PC-3 (cell line): ENCODE data around the gene LGALS16. TPM values are rescaled to one million over a fixed set of nuclear protein-coding genes. Genes with fewer than 3 reads are reported as not detected.

ENCODE experiments used
- ATAC-seq: fragments of 200-7000 bp; cut with Tn5 transposase; 2 replicates; pipeline ENCODE4 v1.9.1; 2020; ENCODE audit warnings: mild to moderate bottlenecking, moderate library complexity
- BruUV-seq: library from RNA; stranded (reverse); fragments of 400-500 nt; replicated peaks from 2 replicates; lab custom pipeline; 2021; lab: Mats Ljungman, UMichigan
- CTCF ChIA-PET: fragments of 300-600 bp; sonication (Branson Sonifier 250); formaldehyde crosslinking; loops from one replicate; lab custom pipeline; 2022; ENCODE audit warnings: antibody characterized with exemption; lab: Charles Lee
- POLR2A ChIA-PET: fragments of 300-600 bp; sonication (Branson Sonifier 250); formaldehyde crosslinking; loops from one replicate; lab custom pipeline; 2022; ENCODE audit warnings: antibody characterized with exemption; ENCODE audit not compliant: unreplicated experiment; lab: Charles Lee
- DNase-seq: peaks from one replicate; pipeline ENCODE4 v3.0.0-alpha.2; 2015
- H2AFZ ChIP-seq: fragments of 300-600 bp; sonication (generic); 2 replicates; pipeline ENCODE4 v1.6.0; 2016; ENCODE audit warnings: antibody characterized with exemption, low read length
- H3F3A ChIP-seq: fragments of 300-600 bp; sonication (generic); one replicate; pipeline ENCODE4 v1.6.0; 2017; ENCODE audit warnings: antibody characterized with exemption, low read length, control low read depth, mild to moderate bottlenecking; ENCODE audit not compliant: unreplicated experiment
- H3K27ac ChIP-seq: fragments of 300-600 bp; sonication (generic); 2 replicates; pipeline ENCODE4 v1.5.1; 2016; ENCODE audit warnings: mild to moderate bottlenecking, low read length
- H3K27me3 ChIP-seq: fragments of 300-600 bp; sonication (generic); 2 replicates; pipeline ENCODE4 v1.6.1; 2016; ENCODE audit warnings: low read length, mixed read lengths
- H3K36me3 ChIP-seq: fragments of 300-600 bp; sonication (generic); 2 replicates; pipeline ENCODE4 v1.6.1; 2016; ENCODE audit warnings: low read depth, mixed run types, low read length, mixed read lengths
- H3K4me1 ChIP-seq: fragments of 300-600 bp; sonication (generic); 2 replicates; pipeline ENCODE4 v1.5.1; 2016; ENCODE audit warnings: low read length; ENCODE audit not compliant: insufficient read depth
- H3K4me2 ChIP-seq: fragments of 300-600 bp; sonication (generic); 2 replicates; pipeline ENCODE4 v1.6.0; 2016; ENCODE audit warnings: low read length
- H3K4me3 ChIP-seq: fragments of 300-600 bp; sonication (generic); 2 replicates; pipeline ENCODE4 v1.5.1; 2016; ENCODE audit warnings: mild to moderate bottlenecking, low read length, mixed read lengths
- H3K79me2 ChIP-seq: fragments of 300-600 bp; sonication (generic); 2 replicates; pipeline ENCODE4 v1.6.1; 2017; ENCODE audit warnings: low read length, mixed read lengths
- H3K9ac ChIP-seq: fragments of 300-600 bp; sonication (generic); 2 replicates; pipeline ENCODE4 v1.6.0; 2016; ENCODE audit warnings: mild to moderate bottlenecking, low read length
- H3K9me2 ChIP-seq: fragments of 300-600 bp; sonication (generic); replicated peaks from 2 replicates; pipeline ENCODE4 v1.6.1; 2016; ENCODE audit warnings: mixed run types, low read length, mixed read lengths
- H3K9me3 ChIP-seq: fragments of 300-600 bp; sonication (generic); 2 replicates; pipeline ENCODE4 v1.6.1; 2016; ENCODE audit warnings: low read length, mixed read lengths
- H4K20me1 ChIP-seq: fragments of 300-600 bp; sonication (generic); 2 replicates; pipeline ENCODE4 v1.6.1; 2016; ENCODE audit warnings: low read length, mixed read lengths
- EZH2 ChIP-seq: fragments of 300-600 bp; sonication (generic); IDR thresholded peaks from one replicate; pipeline ENCODE4 v1.6.1; 2017; ENCODE audit warnings: antibody characterized with exemption, mild to moderate bottlenecking, low read length; ENCODE audit not compliant: unreplicated experiment
- EZH2phosphoT487 ChIP-seq: fragments of 300-600 bp; sonication (generic); IDR thresholded peaks from 2 replicates; pipeline ENCODE4 v1.6.1; 2018; ENCODE audit warnings: mild to moderate bottlenecking, antibody characterized with exemption, low read length, borderline replicate concordance
- intact Hi-C: fragments of 100-400 bp; cut with micrococcal nuclease; formaldehyde crosslinking; loops from 2 replicates; pipeline ENCODE4 v1.9.0; 2023
- total RNA-seq: library from RNA; depleted of rRNA; stranded (reverse); fragments of >200 nt; gene quantifications from 2 replicates; pipeline ENCODE4 v1.2.3, GENCODE V29; 2014
- TF ChIP-seq, protein P1 (sequence below): fragments of 300-600 bp; sonication (generic); conservative IDR thresholded peaks from 2 replicates; pipeline ENCODE4 v1.5.1; 2017; ENCODE audit warnings: antibody characterized with exemption, low read depth, mild to moderate bottlenecking, low read length

The LGALS16 gene
- total RNA-seq, 1 experiment from 2014 or later, result not detected

DNA sequence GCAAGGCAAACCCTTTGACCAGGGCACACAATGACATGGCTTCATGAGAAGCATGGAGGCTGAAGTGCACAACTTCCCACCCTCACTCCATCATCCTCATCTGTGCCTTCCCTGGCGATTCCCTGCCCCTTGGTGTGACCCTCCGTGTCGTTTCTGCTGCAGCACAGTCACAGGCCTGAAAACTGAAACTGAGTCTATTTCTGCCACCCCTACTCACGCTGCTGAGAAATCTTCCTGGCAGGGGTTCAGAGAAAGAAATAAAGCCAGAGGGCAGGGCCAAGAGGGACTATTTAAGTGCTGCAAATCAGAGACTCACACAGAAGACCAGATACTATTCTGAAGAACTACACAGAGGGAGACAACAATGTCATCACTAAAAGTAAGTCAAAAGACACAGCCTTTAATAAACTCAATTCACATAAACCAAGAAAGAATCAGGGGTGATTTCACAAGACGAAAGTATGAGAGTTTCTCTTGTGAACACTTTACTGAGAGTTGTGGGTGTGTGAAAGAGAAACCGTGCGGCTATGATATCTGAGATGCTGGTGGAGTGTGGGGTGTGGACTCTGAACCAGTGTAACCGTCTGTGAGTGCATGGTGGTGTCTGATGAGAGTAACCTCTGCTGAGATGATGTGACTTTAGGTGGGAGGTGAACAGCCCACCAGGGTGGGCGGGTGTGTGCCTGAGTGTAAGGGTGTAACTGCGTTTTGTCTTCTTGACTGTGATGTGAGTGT, 23.5 kb downstream of the LGALS16 start:
- ChIA-PET POLR2A (no interaction called here), CTCF (no interaction called here)
- no peak overlapping the region for H2AFZ ChIP-seq
- no peak overlapping the region for H3K27ac ChIP-seq
- peaks cover 13% of the 10 kb centered on the region for H3K4me1 ChIP-seq
- DNase-seq, result no peak
- no peaks in the 10 kb centered on the region for H4K20me1 ChIP-seq
- H3K27me3 ChIP-seq, result no peaks in the 10 kb centered on the region
- no peak for ATAC-seq
- no peak overlapping the region for H3K9ac ChIP-seq
- no peak overlapping the region for H3K4me3 ChIP-seq
- intact Hi-C loops, result no loop called here
- no peaks in the 10 kb centered on the region for H3K36me3 ChIP-seq
- H3F3A ChIP-seq, result no peaks in the 10 kb centered on the region
- no peak overlapping the region for H3K4me2 ChIP-seq
- TF ChIP-seq, protein P1, sequence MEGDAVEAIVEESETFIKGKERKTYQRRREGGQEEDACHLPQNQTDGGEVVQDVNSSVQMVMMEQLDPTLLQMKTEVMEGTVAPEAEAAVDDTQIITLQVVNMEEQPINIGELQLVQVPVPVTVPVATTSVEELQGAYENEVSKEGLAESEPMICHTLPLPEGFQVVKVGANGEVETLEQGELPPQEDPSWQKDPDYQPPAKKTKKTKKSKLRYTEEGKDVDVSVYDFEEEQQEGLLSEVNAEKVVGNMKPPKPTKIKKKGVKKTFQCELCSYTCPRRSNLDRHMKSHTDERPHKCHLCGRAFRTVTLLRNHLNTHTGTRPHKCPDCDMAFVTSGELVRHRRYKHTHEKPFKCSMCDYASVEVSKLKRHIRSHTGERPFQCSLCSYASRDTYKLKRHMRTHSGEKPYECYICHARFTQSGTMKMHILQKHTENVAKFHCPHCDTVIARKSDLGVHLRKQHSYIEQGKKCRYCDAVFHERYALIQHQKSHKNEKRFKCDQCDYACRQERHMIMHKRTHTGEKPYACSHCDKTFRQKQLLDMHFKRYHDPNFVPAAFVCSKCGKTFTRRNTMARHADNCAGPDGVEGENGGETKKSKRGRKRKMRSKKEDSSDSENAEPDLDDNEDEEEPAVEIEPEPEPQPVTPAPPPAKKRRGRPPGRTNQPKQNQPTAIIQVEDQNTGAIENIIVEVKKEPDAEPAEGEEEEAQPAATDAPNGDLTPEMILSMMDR, result no peak
- no peak for TF ChIP-seq EZH2phosphoT487
- no peak for TF ChIP-seq EZH2
- no TSS peak for BruUV-seq
- H3K79me2 ChIP-seq, result no peaks in the 10 kb centered on the region
- H3K9me2 ChIP-seq, result no peaks in the 10 kb centered on the region
- no peaks in the 10 kb centered on the region for H3K9me3 ChIP-seq

GRCh38 chr19:39679791-39680168, 24.1 kb downstream of the LGALS16 start:
- Histone ChIP-seq H3K79me2 (no peaks in the 10 kb centered on the region), H3F3A (no peaks in the 10 kb centered on the region), H3K4me2 (no peak overlapping the region), H3K4me3 (no peak overlapping the region), H3K4me1 (peaks cover 13% of the 10 kb centered on the region), H3K9me3 (no peaks in the 10 kb centered on the region), H3K27ac (no peak overlapping the region), H4K20me1 (no peaks in the 10 kb centered on the region), H2AFZ (no peak overlapping the region), H3K36me3 (no peaks in the 10 kb centered on the region), H3K9ac (no peak overlapping the region), H3K27me3 (no peaks in the 10 kb centered on the region), H3K9me2 (no peaks in the 10 kb centered on the region)
- ChIA-PET CTCF (no interaction called here), POLR2A (no interaction called here)
- DNase-seq, result no peak
- TF ChIP-seq EZH2 (no peak), EZH2phosphoT487 (no peak)
- TF ChIP-seq, protein P1, result no peak
- no TSS peak for BruUV-seq
- ATAC-seq, result no peak
- intact Hi-C loops, result no loop called here

DNA sequence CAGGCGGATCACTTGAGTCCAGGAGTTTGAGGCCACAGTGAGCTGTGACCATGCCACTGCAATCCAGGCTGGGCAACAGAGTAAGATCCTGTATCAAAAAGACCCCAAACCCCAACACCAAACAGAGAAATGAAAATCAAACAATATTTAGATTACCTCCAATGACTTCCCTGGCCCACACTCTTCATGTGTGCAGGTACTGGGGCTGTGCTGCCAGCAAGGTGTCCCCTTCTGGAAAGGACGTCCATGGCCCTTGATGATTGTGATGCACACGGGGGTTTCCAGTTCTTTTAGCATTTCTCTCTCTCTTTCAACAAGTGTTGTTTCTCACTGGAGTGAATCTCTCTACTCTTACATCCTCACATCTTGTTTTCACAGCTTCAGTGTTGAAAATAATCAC, 24.9 kb downstream of the LGALS16 start:
- DNase-seq (no peak), ATAC-seq (no peak)
- intact Hi-C loops, result no loop called here
- no peaks in the 10 kb centered on the region for H3K9me3 ChIP-seq
- no peak overlapping the region for H2AFZ ChIP-seq
- H3K9ac ChIP-seq, result no peak overlapping the region
- no peak overlapping the region for H3K4me3 ChIP-seq
- no peaks in the 10 kb centered on the region for H3K27me3 ChIP-seq
- H4K20me1 ChIP-seq, result no peaks in the 10 kb centered on the region
- no peaks in the 10 kb centered on the region for H3K36me3 ChIP-seq
- H3K79me2 ChIP-seq, result no peaks in the 10 kb centered on the region
- H3K9me2 ChIP-seq, result no peaks in the 10 kb centered on the region
- no peak overlapping the region for H3K4me2 ChIP-seq
- H3K27ac ChIP-seq, result no peak overlapping the region
- POLR2A ChIA-PET, result no interaction called here
- BruUV-seq, result no TSS peak
- no peaks in the 10 kb centered on the region for H3F3A ChIP-seq
- H3K4me1 ChIP-seq, result peaks cover 13% of the 10 kb centered on the region
- TF ChIP-seq EZH2, result no peak
- TF ChIP-seq, protein P1, result no peak
- CTCF ChIA-PET, result no interaction called here
